ENCODE measurements around the gene SH3PXD2B.

DNA sequence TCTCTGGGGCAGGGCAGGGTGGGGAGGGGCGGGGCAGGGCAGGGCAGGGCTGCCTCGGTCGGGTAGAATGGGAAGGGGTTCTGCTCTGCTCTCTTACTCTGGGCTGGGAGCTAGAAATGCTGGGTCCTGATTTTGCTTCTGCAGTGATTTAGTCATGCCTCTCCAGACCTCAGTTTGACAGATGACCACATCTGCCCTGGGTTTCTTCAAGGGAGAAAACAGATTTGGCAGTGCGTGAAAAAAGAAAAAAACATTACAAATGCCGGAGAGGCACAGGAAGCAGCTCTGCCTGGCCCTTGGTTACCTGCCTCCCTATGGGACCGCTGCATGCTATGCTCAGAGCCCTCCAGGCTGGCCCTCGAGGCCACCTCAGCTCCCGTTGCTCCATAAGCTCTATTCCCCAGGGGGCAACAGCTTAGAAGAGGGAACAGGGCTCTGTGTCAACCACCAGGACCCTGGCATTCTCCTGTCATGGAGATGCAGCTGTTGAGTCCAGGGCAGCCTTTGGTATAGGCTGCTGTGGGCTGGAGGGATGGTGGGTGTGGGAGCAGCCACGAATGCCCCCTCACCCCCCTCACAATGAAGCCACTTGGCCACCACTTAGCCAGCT lies 117.5 kb downstream of the SH3PXD2B start:
- TF ChIP-seq, protein P1, sequence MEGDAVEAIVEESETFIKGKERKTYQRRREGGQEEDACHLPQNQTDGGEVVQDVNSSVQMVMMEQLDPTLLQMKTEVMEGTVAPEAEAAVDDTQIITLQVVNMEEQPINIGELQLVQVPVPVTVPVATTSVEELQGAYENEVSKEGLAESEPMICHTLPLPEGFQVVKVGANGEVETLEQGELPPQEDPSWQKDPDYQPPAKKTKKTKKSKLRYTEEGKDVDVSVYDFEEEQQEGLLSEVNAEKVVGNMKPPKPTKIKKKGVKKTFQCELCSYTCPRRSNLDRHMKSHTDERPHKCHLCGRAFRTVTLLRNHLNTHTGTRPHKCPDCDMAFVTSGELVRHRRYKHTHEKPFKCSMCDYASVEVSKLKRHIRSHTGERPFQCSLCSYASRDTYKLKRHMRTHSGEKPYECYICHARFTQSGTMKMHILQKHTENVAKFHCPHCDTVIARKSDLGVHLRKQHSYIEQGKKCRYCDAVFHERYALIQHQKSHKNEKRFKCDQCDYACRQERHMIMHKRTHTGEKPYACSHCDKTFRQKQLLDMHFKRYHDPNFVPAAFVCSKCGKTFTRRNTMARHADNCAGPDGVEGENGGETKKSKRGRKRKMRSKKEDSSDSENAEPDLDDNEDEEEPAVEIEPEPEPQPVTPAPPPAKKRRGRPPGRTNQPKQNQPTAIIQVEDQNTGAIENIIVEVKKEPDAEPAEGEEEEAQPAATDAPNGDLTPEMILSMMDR (IDR thresholded peaks at IDR 0.05): no peak
- no peak for TF ChIP-seq POLR2A (IDR thresholded peaks at IDR 0.05)

Data from right lobe of liver (tissue), 4 donors.